Activated gamma-delta T cell treated with anti-CD3 and anti-CD28 coated beads, Interleukin-2, amount 50 U/mL, for 16 hours (primary cell): ENCODE data around the gene RHOBTB1.

Experiments
- DNase-seq: peaks from one replicate; pipeline ENCODE4 v3.0.0-alpha.2; 2020; ENCODE audit warnings: low read depth

The RHOBTB1 gene

DNA sequence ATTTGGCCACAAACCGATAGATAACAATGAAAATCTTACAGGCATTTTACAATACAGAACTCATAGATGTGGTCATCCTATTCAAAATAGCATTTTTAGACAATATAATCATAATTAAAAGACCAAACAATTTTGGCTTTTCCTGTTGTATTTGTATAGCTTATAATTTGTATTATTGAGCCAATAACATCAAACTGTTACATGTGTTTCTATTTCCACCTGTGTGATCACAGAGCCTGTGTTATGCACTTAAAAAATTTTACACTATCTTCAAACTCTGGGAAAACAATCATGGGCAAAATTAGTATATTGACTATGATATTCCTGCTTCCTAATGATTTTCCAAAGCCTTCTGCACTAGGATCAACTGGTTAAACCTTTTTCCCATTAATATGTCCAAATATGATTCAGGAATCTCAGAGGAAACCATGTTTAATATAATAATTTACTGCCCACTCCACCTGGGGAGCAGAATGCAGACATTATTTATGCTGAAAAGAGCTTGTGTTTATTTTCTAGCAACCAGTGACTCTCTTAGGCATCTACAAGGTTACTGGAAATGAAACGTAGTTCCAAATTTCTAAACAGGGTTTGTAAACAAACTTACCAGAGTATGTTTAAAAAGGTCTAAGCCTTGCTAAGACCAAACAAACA lies 1.7 kb downstream of the RHOBTB1 start:
- no peak for DNase-seq

DNA sequence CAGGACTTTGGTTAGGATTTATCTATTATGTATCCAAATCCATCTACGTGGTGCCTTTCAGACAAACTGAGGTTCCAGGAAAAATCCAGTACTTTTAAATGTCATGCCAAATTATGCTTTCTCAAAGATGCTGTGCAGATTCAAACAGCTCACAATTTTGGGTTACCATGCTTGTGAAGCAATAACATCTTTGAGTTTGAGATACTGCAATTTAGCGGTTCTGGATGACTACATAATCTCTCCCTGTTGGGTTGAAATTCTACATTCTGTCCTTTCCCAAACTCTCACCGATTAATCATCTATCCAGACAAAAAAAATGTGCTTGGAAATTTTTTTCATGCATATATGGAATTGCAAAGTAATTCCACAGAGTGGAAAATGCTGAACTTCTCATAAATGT lies 3.5 kb downstream of the RHOBTB1 start:
- no peak for DNase-seq

DNA sequence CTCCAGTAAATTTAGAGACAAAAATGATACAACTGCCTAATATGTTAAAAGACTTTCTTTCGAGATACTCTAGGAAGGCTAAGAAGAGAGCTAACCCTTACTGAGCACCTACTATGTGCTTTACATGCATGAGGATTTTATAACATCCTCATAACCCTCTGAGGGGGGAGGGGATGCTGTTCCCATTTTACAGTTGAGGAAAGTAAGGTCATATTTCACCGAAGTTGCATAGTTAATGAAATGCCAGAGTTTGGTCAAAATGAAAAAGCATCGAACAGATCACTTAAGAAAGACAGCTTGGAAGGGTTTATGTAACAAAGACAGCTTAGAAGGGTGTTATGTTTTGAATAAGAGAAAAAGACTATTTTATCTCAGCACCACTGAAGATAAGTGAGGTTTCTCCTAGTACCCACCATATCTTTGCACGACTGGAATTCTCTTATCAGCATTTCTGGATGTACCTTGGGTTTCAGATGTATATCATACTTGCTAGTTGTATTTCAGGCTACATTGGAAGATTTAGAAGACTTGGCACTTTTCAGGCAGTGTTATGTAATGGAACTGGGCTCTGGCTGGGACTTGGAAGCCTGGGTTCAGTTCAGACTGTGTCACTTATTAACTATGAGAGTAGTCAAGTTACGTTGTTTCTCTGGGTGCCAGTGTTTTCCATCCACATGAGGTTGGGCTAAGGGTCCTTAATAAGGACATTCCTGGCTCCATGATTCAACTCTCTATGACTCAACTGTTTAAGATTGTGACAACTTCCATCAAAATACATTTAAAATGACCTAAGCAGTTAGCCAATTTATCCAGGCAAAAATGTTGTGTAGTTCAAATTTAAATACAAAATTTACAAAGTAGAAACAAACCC lies 6.0 kb downstream of the RHOBTB1 start:
- no peak for DNase-seq

DNA sequence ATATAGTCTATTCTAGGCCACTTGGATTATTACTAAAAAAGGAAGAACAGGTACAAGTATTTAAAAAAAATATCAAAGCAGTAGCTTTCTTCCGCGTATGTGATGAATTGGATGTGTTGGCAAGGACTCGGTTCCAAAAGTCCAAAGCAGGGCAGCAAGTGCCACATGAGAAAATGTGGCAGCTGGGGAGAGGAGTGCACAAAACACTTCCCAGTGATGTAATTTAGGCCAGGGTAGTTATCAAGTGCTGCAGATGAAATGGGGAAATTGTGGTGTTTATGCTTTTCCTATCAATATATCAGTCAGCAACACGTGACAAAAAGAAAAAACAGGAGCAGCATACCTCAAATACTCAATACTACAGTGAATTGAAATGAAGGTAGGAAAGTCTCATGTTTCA lies 7.0 kb downstream of the RHOBTB1 start:
- no peak for DNase-seq

DNA sequence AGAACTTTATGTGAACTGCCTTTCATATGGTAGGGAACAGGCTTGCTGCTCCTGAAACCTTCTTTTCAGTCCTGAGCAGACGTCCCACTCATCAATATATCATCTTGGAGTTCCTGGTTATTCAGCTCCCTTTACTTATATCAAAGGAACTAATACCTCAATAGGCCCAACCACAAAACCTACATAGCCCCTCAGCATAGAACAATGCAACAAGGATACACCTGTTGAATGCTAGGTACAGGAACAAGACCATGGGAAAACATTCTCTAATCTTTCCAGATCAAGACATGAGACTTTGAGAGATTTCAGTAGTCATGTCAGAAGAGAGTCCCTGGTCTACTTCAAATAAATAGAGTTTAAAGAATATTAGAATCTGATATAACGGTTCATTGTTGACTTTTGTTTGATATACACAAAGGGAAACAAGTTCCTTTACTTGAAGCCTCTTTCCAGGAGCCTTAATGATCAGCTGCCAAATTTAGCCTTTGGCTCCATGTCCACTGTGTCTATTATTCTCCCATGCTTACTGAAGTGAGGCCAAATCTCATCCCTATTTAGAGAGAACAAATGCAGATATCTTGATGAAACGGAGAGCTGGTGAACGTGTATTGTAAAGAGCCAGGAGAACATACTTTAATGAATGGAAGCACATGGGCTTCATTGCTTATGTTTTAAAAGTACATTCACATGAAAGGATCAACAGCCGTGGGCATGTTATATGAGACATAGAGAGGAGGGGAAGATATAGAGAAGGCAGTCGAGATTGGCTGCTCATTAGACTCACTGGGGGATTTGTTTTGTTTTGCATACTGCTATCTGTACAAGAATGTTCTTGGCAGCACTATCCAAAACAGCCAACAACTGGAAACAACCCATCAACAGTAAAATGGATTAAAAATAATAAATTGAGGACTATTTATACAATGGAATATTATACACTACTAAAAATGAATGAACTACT lies 9.5 kb downstream of the RHOBTB1 start:
- DNase-seq: no peak

DNA sequence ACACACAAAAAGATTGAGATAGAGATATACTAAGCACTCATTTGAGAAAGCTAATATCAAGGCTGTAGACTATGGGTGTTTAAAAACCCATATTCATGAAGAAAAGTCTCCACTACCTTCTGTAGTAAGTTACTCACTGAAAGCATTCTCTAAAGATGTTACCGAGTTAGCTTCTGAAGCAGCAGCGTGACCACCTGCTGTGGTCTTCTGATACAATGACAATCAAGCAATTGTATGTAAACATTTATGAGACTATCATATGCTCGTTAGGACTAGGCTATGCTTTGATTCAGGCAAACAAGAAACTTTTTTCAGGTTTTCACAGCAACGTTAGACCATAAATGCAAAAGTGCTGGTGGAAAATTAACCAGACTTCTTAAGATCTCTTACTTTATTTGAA lies 11.2 kb downstream of the RHOBTB1 start:
- DNase-seq: no peak

DNA sequence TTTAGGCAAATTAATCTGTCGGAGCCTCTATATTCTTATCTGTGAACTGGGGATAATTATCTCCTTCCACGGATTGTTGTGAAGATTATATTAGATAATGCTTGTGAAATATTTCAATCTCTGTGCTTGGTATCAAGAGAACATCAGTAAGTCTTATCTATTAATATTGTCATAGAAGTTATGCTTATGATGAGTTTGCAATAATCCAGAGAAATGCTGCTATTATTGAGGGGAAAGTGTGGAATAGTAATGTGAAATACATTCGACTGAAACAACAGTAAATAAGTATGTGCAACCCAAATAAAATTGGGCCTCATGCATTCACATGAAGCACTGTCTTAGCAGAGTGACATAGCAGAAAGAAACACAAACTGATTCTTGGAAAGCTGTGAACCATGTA lies 13.7 kb downstream of the RHOBTB1 start:
- no peak for DNase-seq

DNA sequence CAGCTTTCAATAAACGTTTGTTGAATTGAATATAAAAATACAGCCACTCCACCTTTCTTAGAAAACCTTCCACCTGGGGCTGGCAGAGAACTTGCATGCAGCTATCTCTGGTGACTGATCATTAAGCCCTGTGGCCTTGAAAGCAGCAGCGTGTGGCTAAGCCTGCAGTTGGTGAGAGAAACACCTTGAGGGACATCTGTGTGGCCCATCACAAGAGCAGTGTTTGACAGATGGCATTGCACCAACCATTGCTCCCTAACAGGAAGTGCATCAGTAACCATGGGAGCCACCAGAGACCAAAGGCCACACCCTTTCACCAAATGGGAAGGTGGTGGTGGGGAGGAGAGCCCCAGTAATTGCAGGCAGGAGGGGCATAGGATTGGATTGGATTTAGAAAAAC lies 22.4 kb downstream of the RHOBTB1 start:
- DNase-seq: no peak

DNA sequence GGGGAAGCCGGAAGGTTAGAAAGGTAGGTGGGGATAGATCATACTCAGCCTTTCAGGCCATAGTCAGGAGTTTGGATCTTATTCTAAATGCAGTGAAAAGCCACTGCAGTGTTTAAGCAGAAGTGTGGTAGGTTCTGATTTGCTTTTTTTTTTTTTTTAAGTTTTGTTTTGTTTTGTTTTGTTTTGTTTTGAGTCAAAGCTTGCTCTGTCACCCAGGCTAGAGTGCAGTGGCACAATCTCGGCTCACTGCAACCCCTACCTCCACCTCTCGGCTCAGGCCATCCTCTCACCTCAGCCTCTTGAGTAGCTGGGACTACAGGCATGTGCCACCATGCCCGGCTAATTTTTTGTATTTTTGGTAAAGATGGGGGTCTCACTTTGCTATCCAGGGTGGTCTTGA lies 23.5 kb downstream of the RHOBTB1 start:
- no peak for DNase-seq

DNA sequence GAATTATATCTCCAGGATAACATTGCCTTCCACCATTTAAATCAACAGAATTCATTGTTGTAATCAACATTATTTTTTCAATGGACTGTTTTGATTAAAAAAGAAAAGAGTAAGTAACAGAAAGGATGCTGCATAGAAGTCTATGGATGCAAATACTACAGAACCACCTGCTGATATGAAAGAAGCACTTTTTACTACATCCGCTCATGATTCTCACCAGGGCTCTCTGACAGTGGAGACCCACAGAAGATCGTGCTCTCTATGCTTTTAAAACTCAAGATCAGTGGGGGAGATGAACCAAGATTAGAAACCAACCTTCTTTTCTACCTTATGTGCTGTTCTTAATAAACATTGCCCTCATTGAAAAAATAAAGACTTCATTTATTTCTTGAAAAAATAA lies 24.4 kb downstream of the RHOBTB1 start:
- DNase-seq: no peak

DNA sequence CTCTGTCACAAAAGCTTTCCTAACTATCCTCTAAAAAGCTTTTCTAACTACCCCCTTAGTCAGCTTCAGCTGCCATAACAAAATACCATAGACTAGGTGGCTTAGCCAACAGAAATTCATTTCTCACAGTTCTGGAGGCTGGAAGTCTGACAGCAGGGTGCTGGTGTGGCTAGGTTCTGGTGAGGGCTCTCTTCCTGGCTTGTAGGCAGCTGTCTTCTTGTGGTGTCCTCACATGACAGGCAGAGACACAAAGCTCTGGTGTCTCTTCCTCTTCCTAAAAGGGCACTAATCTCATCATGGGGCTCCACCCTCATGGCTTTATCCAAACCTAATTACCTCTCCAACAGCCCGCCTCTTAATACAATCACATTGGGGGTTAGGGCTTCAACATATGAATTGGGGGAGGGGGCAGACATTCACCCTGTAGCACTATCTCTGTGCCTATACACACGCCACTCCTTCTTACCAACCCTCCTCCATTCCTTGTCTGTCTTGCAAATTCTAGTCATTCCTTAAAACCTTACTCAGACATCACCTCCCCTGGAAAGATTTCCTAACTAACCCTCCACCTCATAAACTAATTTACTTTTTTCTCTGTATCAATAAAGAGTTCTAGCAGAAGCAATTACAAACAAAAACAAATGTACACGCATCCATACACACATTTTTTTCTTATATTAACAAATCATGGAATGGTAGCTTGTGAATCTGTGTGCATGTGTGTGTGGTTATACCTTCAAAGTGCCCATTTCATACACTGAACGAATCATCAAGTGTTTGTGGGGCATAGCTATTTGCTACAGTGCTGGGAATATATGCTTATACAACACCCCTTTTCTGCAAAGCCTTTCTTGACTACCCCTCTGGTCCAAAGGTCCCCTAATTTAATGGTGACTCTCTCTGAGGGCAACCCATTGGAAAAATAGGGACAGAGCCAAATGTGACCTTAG lies 26.4 kb downstream of the RHOBTB1 start:
- no peak for DNase-seq

DNA sequence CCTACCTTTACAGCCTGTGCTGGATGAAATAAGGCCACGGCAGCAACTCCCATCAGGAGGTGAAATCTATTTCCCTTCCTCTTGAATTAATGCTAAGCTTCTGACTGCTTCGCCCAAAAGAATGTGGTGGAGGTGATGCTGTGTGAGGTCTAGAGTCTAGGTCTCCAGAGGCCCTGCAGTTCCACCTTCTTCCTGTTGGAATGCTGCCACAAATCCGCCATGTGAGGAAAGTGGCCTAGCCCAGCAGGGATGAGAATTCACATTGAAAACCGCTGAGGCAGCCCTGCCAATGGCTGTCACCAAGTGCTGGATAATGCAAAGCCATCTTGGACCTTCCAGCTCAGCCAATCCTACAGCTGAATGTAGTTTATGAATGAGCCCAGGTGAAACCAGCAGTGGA lies 28.0 kb downstream of the RHOBTB1 start:
- DNase-seq: no peak

DNA sequence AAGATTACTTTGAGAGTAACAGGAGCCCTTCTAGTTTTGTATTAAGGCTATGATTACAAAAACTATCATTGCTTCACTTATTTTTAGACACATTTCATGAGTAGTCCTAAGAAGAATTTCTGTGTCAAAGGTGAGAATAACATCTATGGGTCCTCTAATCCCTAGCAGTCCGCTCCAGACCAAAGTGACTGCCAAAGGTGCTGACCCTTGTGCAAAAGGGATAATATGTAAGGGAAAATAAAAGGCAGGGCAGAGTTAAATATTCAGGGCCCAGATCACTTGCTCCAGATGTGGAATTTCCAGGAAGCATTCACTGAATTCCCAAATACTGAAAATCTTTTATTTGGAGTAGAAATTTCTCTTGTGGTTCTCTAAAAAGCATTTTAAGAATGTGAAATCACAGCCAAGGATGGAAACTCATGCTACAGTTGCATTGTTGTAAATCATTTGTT lies 29.3 kb downstream of the RHOBTB1 start:
- no peak for DNase-seq

DNA sequence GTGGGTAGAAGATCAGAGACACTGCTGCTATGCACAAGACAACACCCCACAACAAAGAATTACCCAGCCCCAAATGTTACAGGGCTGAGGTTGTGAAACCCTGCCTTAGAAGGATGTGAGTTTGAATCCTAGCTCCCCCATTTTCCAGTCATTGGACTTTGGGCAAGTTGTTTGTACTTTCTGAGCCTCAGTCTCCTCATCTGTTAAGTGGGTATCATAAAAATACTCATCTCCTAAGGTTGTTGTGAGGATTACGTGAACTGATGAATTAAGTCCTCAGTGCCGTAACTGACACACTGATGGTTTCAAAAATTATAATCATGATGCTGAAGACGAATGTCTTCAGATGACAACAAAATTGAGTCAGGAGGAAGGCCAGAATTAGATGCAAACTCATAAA lies 30.3 kb downstream of the RHOBTB1 start:
- no peak for DNase-seq

DNA sequence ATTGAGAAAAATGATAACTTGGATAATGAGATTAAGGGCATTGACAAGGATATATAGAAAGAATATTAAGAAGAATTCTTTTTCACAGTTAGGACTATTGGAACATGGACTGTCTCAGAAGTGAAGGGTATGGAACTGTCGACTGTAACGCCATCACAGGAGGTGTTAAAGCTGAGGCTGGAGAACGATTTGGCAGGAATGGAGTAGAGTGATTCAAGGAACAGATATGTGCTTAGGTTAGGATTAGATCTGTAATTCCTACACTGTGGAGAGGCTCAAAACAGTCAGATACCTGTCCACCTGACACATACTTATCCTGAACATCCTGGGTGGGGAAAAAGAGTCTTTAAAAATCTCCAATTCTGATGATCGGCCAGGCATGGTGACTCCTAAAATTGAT lies 30.9 kb downstream of the RHOBTB1 start:
- no peak for DNase-seq

DNA sequence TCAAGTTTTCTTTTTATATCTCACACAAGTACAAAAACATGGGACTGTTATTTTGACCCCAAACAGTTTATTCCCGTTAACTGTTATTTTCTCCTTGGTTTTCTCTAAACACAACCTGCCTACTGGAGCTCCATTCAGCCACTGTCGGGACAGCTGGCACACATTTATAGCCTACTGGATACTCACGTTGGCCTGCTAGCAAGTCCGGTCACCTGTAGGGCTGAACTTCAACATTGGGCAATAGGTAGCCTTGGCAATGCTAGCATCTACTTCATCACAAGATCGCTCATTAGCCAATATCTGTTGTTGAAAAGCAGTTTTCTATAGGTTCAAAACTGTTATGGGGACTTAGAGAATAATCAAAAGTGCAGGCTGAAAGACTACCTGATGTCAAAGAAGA lies 32.3 kb downstream of the RHOBTB1 start:
- DNase-seq: no peak

DNA sequence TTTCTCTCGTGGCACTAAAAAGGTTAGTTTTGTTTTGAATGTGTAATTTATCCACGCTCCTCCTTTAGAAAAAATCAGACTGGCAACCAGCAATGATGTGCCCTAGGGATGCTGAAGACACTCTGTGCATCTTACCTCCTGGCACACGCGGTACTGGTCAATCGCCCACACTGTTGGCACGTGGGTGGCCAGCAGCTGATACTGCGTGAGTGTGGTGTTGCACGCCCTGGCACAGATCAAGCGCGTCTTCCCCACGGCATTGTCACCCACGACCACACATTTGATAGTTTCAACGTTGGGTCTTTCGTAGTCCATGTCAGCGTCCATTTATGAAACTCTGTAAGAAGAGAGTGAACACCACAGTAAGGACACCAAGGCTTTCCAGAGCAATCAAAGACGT lies 32.8 kb downstream of the RHOBTB1 start:
- DNase-seq: no peak

DNA sequence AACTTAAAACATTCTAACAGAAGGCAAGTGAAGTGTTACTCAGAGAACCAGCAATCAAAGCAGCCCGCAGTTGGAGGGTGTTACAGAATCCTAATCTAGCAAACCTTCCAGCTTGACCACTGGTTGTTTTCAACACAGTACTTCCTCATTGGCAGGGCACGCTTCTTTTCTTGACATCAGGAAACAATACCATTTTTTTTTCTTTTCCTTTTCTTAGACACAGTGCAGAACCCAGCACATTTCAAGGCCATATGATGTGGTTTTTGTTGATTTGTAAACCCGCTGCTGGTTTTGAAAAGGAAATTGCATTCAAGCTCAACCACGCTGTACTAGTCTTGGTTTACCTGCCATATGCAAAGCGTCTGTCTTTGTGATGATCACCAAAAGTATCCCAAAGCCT lies 33.4 kb downstream of the RHOBTB1 start:
- DNase-seq: no peak

DNA sequence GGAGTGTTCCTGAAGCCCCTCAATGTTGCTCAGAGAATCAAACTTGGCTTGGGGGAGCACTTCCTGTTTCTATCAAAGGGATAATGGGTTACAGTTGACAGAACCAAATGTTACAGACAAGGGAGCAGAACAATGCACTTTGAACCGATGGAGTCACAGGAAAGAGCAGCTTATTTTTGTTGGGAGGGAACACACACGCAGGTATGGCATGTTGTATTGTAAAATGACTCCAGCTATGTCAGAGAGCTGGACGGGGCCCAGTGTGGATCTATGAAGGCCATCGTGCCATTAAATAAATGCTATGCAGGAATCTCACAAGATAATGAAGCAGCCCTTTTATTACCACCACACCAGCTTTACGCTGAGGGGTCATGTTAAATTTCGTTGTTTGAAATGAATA lies 35.1 kb downstream of the RHOBTB1 start:
- no peak for DNase-seq

DNA sequence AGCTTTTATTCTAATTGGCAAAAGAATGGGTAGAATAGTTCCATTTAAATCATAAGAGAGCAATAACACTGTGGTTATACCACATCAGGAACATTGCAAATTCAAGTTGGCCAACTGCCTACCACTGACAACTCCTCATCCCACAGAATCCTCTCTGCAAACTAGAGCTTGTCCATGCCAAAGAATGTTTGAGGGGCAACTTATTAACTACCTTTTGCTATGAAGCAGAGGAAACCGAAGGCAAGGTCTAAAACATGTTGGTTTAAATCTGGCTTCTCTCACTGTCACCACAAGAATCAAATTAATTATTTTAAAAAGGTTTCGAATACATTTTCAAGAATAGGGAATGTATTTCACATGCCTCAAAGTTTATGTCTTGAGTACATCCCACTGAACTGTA lies 36.0 kb downstream of the RHOBTB1 start:
- no peak for DNase-seq

DNA sequence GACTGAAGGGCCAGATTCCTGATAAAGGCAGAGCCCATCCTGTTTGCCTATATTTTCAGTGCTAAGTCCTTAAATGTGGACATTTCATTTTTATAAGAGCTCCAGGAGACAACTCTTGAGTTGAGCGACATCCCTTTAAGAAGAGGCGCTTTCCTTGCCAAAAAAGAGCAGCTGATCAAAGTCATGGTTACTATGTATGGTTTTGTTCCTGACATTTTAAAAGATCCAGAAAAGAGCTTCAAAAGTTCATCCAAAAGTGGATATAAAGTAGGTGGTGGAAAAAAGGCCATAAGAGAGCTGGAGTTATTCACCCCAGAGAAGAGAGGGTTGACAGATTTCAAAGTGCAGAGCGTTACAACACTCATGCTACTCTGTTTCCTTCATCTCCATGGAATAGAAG lies 36.7 kb downstream of the RHOBTB1 start:
- DNase-seq: no peak
